ENCODE data around the gene CFAP70. TPM values are rescaled to one million over a fixed set of nuclear protein-coding genes. Genes with fewer than 3 reads are reported as not detected.

CFAP70 gene
- total RNA-seq, result 0.87 and 1.7 TPM in 2 replicates

DNA sequence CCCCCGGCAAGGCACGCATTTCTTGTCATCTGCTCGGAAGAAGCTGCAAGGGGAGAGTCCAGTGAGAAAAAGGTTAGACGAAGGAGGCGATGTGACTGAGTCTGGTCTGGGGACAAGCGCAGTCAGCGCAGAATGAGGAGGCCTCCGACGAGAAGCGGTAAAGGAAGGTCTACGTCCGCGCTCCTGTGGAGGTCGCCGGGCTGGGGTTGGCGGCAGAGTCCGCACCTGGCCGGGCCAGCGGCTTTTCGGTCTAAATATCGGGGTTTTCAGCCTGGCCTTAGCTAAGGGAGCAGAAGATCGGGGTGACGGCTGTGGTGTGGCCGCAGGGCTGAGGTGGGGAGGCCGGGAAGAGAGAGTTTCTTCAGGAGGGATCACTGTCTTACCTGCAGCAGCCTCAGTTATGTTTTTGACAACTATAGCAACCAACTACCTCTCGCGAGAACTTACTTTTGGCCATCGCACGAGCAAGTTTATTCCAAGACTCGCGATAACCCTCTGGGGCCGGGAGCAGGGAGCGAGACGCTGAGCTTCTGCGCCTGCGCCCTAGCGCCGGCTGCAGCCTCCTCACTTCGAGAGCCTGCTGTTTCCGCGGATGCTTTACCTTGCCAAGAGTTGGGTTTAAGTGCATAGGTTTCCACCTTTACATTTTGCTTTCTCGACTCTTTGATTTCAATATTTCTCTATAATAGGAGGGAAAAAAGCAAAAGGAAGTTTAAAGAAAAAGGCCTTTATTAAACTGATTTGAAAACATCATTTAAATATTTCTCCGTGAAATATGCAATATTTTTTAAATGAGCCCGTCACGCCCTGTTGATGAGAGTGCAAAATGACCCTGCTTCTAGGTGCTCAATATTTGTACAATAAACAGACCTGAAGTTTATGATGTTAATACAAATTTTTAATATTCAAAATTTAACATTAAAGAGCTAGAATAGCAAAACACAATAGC lies at the start of gene CFAP70:
CFAP70 (minus strand) TSS at position 534 of the 949 bp plus-strand sequence. CDS start 4,068 bp downstream, outside the sequence.

DNA sequence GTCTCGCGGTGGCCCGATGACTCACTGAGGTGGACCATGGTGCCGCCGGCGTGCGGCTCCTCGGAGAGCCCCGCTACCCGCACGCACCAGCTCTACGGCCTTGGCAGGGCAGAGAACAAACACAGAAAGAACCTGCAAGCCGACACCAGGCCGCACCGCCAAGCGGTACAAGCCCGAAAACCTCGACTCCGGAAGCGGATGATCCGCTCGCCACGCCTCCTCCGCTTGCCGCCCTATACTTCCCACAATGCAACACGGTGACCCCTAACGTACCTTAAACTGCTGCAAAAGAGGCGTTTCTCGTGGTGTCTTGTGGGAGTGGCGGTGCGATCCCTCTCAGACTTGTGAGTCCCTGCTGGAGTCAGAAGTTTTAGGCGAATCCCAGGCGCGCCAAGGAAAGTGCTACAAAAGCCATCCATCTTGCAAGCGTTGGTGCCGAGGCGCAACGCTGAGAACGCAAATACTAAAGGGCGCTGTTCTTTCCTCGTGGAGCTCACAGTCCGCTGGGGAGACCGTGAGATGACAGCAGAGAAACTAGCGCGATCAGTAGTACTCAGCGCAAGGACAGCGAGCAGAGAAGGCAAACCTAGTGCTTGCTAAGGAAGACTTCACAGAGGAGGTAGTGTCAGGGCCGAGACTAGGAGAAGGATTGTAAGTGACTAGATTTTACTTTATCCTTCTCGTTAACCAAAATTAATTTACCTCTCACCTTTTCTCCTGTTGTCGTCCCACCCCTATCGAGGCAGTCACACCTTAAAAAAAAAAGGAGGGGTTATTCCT lies 106.0 kb downstream of the CFAP70 start, which contains the start of gene MRPS16:
MRPS16 (minus strand) TSS at position 200 of the 780 bp plus-strand sequence; CDS start at position 38, 162 bp downstream.

DNA sequence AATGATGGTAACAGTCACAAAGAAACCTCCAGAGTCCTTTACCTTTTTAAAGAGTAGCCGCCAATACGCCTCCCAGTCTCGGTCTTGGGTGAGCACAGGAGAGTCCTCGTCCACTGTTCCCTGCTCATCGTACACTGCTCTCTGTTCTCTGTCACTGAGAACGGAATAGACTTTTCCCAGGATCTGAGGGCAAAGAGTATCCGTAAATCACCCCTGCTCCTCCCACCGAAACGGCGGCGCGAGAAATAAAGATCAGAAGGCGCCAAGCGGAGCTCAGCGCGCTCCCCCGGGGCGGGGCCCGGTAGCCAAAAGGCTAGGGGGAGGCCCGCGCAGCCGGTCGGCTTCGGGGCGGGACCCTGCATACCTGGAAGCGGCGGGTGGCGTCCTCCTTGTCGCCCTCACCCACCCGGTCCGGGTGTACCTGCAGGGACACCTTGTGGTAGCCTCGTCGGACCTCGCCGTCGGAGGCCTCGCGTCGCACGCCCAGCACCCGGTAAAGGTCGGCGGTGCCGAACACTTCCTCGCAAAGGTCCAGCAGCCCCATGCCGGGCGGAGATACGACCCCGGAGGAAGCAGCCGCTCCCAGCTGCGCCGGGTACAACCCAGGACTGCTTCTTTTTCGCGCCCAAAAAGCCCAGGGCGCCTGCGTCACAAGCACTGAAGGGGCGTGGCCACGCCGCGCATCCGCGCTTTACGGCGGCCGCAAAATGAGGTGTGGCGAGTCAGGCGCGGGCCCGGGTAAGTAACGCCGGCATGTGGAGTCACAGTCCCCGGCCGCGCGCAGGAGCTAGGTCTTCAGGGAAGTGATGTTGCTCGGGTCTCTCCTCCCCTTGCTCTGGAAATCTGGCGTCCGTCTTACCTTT lies 111.8 kb downstream of the CFAP70 start, which contains the start of gene DNAJC9:
DNAJC9 (minus strand) TSS at position 610 of the 863 bp plus-strand sequence; CDS start at position 544, 66 bp downstream.

Other genes with a start within 250 kb of the CFAP70 start
- gene NUDT13, start 248.4 kb downstream of the CFAP70 start, total RNA-seq, result 1.2 and 2.5 TPM in 2 replicates
- 27.1 and 31.6 TPM in 2 replicates for gene ECD, start 190.9 kb downstream of the CFAP70 start, total RNA-seq
- 33.5 and 44.3 TPM in 2 replicates for gene FAM149B1, start 190.7 kb downstream of the CFAP70 start, total RNA-seq
- 11.7 and 41.6 TPM in 2 replicates for gene DNAJC9, start 111.6 kb downstream of the CFAP70 start, total RNA-seq
- 68.0 and 80.6 TPM in 2 replicates for gene MRPS16, start 106.2 kb downstream of the CFAP70 start, total RNA-seq
- 170 and 191 TPM in 2 replicates for gene ANXA7, start 55.2 kb upstream of the CFAP70 start, total RNA-seq
- 1.8 and 2.5 TPM in 2 replicates for gene MSS51, start 74.7 kb upstream of the CFAP70 start, total RNA-seq
- gene PPP3CB, start 137.2 kb upstream of the CFAP70 start, total RNA-seq, result 32.4 and 52.2 TPM in 2 replicates
- gene USP54, start 232.5 kb upstream of the CFAP70 start, total RNA-seq, result 6.8 and 9.2 TPM in 2 replicates

Measured in smooth muscle cell of trachea (primary cell).